ENCODE results near the gene GLP2R.

DNA sequence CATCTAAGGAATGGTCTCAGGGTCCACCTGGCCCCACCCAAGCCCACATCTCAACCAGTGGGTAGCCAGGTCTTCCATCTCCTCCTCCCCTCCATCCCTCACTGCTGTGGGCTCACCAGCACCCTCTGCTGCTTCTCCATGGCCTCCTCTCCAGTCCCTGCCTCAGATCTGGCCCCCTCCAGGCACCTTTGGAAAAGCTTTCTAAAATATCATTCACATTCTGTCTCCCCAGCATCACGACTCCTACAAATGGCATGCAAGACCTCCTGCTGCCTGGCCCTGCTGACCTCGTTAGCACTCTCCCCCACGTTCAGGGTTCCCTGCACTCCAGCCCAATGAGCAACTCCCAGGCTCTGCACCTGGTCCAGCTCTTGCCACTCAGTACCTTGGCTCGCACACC is 13.7 kb downstream of the GLP2R start:
- no peak for TF ChIP-seq EP300 (IDR thresholded peaks at IDR 0.05)
- TF ChIP-seq, protein P1, sequence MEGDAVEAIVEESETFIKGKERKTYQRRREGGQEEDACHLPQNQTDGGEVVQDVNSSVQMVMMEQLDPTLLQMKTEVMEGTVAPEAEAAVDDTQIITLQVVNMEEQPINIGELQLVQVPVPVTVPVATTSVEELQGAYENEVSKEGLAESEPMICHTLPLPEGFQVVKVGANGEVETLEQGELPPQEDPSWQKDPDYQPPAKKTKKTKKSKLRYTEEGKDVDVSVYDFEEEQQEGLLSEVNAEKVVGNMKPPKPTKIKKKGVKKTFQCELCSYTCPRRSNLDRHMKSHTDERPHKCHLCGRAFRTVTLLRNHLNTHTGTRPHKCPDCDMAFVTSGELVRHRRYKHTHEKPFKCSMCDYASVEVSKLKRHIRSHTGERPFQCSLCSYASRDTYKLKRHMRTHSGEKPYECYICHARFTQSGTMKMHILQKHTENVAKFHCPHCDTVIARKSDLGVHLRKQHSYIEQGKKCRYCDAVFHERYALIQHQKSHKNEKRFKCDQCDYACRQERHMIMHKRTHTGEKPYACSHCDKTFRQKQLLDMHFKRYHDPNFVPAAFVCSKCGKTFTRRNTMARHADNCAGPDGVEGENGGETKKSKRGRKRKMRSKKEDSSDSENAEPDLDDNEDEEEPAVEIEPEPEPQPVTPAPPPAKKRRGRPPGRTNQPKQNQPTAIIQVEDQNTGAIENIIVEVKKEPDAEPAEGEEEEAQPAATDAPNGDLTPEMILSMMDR (IDR thresholded peaks at IDR 0.05) = no peak
